Stimulated activated CD8-positive, alpha-beta memory T cell treated with anti-CD3 and anti-CD28 coated beads, Interleukin-15, amount 100 ng/mL, for 48 hours (primary cell): ENCODE results near the gene TBATA.

Experiments
- DNase-seq, 2 donors: peaks; one replicate each; pipeline ENCODE4 v3.0.0-alpha.2; 2020; ENCODE audit warnings: low read depth in 2 of 2

TBATA gene

DNA sequence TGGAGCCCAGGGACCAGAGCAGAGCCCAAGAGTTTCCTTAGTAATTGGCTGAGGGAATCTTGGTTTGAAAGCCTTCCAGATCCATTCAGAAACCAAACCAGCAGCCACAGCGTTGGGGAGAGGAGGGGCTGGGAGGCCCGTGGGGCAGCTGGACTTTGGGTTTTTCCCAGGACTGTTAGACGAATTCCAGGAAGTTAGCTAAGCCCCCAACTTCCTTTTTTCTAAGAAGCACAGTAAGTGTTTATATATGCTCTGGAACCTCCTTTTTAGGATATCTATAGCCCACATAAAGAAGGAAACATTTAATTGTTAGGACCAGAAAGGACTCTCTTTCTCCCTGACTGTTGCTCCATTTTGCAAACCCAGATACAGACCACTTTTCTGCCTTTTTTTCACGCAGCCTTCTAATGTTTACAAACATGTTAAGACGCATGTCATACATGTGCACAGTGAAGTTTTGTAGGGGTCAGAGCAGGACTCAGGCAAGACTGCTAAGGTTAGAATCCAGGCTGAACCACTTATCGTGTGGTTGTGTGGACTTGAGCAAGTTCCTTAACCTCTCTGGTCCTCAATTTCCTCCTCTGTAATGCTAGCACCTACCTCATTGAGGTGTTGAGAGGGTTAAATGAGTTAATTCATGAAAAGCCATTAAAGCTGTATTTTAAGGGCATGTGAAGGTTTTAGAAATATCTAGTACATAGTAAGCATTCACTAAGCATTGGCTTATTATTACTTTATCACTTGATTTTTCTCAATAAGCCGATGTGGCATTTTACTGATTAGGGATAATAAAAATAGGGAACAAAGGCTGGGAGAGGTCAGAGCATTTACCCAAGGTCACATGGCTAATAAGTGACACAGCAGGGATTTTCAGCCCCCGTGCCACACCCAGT is 42.4 kb downstream of the TBATA start:
- DNase-seq, result no peak

GRCh38 chr10:70740406-70741288 is 44.5 kb downstream of the TBATA start:
- DNase-seq, result no peak

DNA sequence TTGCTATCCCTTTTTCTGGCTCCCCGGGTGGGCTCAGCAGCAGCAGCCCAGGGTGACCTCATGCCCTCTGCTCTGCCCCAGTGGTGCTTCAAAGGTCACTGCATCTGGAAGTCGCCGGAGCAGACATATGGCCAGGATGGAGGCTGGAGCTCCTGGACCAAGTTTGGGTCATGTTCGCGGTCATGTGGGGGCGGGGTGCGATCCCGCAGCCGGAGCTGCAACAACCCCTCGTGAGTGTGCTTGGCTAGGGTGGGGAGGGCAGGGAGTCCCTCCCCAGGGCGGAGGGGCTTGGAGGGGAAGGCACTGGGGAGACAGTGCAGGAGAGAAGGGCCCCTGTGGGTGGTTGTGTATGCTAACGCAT is 46.4 kb downstream of the TBATA start:
- no peak for DNase-seq

GRCh38 chr10:70738006-70738760 is 47.0 kb downstream of the TBATA start:
- no peak for DNase-seq

GRCh38 chr10:70737250-70737649 is 47.9 kb downstream of the TBATA start:
- no peak for DNase-seq

- no peak for DNase-seq
These were observed 48.7 kb downstream of the TBATA start for GRCh38 chr10:70736525-70736924.

DNA sequence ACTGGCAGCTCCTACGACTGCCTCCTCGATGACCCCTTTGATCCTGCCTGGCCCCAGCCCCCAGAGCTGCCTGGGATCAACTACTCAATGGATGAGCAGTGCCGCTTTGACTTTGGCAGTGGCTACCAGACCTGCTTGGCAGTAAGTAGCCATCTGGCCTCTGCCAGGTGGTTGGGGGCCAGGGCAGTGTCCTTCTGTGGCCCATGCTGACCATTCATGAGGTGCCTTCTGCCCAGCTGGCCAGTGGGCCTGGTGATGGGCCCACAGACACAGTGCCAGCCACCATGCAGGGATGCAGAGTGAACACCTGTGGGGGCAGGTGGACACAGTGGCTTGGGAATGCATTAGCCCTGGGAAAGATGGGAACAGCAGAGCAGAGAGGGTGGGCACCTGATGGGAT is 50.0 kb downstream of the TBATA start:
- DNase-seq, result no peak

GRCh38 chr10:70733051-70733450 is 52.1 kb downstream of the TBATA start:
- DNase-seq, result no peak

GRCh38 chr10:70732569-70732968 is 52.6 kb downstream of the TBATA start:
- DNase-seq, result no peak

DNA sequence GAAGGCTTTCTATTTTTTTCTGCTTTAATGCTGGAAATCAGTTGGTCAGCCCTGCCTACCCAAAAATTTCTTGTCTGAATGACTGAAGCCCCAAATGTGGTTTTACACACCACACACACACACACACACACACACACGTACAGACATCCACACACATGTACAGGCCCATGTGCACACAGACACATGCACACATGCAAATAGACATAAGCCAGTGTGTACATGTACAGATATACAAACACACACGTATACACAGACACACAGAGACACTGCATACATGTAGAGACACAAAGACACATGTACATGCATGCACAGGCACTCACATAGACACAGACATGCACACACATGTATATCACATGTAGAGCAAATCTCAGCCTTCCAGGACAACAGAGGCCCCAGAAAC is 54.2 kb downstream of the TBATA start:
- no peak for DNase-seq

DNA sequence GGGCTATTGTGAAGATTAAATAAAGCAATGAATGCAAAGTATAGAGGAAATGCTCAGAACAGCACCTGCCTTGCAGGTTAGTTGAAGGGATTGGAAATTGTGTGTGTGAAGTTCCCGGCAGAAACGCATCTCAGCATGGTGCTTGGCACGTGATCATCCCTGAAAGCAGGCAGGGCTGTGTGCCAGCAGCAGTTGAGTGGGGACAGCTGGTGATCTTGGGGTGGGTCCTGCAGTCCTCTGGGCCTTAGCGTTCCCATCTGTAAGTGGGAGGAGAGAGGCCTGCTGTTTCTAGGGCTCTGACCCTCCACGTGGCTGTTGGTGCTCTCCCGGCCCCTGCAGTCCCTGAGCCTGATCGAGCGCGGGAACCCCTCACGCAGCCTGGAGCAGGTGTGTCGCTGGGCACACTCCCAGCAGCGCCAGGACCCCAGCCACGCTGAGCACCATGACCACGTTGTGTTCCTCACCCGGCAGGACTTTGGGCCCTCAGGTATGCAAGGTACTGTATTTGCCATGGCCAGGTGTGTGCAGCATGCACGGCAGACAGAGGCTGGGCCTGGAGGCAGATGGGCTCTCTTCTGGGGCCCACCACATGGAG is 55.3 kb downstream of the TBATA start:
- no peak for DNase-seq

GRCh38 chr10:70728328-70728727 is 56.8 kb downstream of the TBATA start:
- DNase-seq, result no peak

DNA sequence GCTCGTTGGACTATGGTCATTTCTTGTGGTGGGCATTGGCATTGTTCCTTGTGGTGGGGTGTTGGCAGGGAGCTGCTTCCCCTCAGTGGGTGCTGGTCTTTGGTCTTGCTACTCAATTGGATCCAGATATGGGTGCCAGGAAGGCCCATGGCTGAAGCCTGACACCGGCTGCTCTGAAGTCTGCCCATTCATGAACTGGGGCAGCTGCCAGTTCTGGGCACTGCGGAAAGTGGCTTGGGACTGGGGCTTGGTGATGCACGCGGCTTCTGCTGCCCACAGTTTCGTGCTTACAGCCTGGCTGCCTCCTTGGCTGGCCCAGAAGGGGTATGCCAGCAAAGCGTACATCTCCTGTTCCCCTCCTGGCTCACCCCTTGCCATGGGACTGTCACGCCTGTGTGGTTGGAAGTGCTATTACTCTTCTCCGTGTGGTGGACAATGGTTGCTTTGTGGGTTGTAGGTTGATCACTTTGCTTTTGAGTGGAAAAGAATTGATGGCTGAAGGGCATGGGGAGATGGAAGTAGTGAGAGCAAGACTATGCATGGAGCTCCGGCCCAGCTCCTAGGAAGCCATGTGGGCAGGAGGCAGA is 58.2 kb downstream of the TBATA start:
- no peak for DNase-seq

DNA sequence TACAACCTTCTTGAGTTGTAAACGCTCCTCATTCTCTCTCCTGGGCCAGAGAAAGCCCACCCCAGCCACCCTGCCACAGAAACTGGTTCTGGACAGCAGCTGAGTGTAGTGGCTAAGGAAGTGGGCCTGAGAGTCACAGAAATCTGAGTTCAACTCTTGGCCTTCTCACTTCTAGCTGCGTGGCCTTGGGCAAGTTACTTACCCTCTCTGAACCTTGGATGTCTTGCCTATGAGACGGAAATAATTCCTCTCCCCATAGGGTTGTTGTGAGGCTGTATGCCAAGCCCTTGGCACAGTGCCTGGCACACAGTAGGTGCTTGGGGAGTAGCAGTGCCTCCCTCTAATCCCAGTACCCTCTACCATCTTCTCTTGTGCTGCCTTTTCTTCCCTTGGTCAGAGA is 61.4 kb downstream of the TBATA start:
- no peak for DNase-seq

DNA sequence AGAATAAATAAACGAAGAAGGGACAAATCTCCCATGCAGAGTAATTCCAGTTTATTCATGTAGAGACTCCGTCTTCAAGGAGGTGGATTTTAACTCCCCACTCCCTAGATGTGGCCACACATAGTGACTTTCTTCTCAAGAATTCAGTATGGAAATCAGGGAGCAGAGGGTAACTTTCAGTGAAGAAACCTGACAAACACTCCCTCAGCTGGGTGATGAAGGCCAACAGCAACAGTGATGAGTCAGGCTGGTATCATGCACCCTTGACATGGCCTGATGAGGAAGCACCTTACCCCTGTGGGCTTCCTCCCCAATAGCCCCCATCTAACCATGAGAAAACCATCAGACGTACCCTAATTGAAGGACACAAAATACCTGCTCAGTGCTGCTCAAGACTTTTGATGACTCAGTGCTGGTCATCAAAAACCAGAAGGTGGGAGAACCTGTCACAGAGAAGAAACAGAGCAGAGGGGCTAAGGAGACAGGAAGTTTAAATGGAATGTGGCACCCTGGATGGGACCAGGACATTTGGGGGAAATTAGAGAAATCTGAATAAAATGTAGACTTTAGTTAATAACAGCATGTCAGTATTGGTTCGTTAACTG is 62.3 kb downstream of the TBATA start:
- DNase-seq, result no peak
